ENCODE data around the gene WFDC12.
"Not testable (repeated sequence)": the region's sequence is repeated elsewhere in the genome, so short reads cannot be mapped to it uniquely, and the experiment has no call there.

Gene WFDC12

DNA sequence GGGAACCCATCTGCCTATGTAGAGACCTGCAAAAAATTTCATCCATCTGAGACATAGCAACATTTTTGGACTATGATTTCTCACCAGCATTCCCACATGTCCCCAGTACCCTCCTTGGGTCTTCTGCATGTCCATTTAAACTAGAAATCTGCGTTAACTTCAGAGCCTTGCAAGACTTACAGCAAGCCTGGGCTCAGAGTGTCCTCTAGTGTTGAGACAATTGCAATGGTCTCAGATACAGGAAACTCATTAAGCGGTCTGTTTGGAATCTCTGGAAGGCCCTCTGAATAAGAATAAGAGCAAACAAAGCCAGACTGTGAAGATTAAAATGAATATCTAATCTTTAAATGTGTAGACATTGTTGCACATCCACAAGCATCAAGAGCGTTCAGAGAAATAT, 29.9 kb upstream of the WFDC12 start:
- TF ChIP-seq, protein P1, sequence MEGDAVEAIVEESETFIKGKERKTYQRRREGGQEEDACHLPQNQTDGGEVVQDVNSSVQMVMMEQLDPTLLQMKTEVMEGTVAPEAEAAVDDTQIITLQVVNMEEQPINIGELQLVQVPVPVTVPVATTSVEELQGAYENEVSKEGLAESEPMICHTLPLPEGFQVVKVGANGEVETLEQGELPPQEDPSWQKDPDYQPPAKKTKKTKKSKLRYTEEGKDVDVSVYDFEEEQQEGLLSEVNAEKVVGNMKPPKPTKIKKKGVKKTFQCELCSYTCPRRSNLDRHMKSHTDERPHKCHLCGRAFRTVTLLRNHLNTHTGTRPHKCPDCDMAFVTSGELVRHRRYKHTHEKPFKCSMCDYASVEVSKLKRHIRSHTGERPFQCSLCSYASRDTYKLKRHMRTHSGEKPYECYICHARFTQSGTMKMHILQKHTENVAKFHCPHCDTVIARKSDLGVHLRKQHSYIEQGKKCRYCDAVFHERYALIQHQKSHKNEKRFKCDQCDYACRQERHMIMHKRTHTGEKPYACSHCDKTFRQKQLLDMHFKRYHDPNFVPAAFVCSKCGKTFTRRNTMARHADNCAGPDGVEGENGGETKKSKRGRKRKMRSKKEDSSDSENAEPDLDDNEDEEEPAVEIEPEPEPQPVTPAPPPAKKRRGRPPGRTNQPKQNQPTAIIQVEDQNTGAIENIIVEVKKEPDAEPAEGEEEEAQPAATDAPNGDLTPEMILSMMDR (IDR thresholded peaks at IDR 0.05; ENCODE audit: low read depth, low read length, missing control alignments) = no peak
- in situ Hi-C loops (cut with HindIII; ENCODE audit: low sequenced_read_pairs) = no loop called here
- DNase-seq (ENCODE audit: low read depth) = no peak

DNA sequence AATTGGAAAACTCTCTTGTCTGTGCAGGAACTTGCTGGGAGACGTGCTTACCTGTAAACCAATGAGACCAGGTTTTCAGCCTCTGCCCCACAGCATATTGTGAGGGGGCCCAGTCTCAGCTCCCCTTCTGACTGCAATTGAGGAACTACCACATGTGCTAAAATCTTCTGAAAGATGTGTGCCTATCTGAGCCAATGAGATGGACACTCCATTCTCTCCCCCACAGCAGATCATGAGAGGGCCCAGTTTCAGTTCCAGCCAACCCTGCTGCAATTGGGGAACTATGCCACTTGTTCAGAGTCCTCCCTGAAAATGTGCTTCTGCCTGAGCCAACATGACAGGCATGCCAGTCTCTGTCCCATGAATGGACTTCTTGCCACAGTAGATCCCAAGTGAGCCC, 29.5 kb upstream of the WFDC12 start:
- in situ Hi-C loops (cut with HindIII; ENCODE audit: low sequenced_read_pairs) = no loop called here
- no peak overlapping the region for H3K4me3 ChIP-seq (ENCODE audit: low read depth, low read length)
- TF ChIP-seq, protein P1 (IDR thresholded peaks at IDR 0.05; ENCODE audit: low read depth, low read length, missing control alignments) = no peak
- no peak for DNase-seq (ENCODE audit: low read depth)

More for the DNA sequence above, 29.9 kb upstream of the WFDC12 start:
- H3K4me3 ChIP-seq (ENCODE audit: low read depth, low read length) = no peak overlapping the region

DNA sequence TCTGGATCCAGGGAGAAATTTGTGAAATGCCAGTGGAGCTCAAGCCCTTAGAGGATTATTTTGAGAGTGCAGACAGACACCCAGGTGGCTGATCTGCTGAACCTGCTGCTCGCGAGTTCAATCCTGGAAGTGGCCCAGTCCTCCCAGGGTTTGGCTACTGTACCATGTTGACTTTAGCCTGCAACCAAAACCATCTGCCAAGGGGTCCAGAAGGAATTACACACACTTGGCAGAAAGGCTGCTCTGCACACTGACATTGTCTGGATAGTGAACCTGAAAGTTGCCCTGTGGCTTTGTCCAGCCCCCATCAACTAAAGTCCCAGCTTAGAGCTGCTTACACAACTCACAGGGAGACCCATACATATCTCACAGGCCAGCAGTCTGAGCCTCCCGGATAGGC, 28.9 kb upstream of the WFDC12 start:
- in situ Hi-C loops (cut with HindIII; ENCODE audit: low sequenced_read_pairs) = no loop called here
- TF ChIP-seq, protein P1 (IDR thresholded peaks at IDR 0.05; ENCODE audit: low read depth, low read length, missing control alignments) = no peak
- DNase-seq (ENCODE audit: low read depth) = no peak
- no peak overlapping the region for H3K4me3 ChIP-seq (ENCODE audit: low read depth, low read length)

DNA sequence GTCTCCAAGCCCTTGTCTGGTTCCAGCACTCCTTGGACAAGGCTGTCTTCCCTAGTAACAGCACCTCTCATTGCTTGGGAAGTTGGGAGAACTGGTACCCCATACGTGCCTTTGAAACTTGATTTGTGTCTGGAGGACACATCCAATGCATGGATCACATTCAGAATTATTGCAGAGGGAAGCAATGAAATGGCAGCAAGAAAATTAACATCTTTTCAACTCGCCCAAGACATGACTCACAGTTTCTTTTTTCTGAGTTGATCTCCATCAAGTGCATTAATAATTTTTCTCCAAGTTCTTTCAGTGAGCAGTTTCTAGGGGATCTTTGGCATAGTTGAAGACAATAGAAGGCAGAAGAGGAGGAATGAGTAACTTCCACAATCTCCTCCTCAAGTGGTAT, 28.1 kb upstream of the WFDC12 start:
- no peak for DNase-seq (ENCODE audit: low read depth)
- in situ Hi-C loops (cut with HindIII; ENCODE audit: low sequenced_read_pairs) = no loop called here
- H3K4me3 ChIP-seq (ENCODE audit: low read depth, low read length) = no peak overlapping the region
- TF ChIP-seq, protein P1 (IDR thresholded peaks at IDR 0.05; ENCODE audit: low read depth, low read length, missing control alignments) = no peak

DNA sequence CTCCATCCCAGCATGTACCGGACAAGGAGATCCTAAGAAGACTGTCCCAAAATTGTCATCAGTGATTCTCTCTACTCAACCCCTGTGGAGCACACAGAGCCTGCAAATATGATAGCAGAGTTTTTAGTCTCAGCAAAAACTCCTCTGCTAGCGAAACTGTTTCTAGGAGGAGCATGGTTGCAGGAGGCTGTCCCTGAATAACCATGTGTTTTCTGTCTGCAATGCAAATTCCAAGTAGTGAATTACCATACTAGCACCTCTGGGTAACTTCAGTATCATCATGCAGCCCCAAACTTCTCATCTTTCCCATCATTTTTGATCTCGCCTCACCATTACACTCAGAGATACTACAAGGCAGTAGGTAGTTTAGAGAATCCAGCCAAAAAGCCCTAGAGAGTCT, 24.8 kb upstream of the WFDC12 start:
- no peak overlapping the region for H3K4me3 ChIP-seq (ENCODE audit: low read depth, low read length)
- no peak for DNase-seq (ENCODE audit: low read depth)
- in situ Hi-C loops (cut with HindIII; ENCODE audit: low sequenced_read_pairs) = no loop called here
- TF ChIP-seq, protein P1 (IDR thresholded peaks at IDR 0.05; ENCODE audit: low read depth, low read length, missing control alignments) = no peak

DNA sequence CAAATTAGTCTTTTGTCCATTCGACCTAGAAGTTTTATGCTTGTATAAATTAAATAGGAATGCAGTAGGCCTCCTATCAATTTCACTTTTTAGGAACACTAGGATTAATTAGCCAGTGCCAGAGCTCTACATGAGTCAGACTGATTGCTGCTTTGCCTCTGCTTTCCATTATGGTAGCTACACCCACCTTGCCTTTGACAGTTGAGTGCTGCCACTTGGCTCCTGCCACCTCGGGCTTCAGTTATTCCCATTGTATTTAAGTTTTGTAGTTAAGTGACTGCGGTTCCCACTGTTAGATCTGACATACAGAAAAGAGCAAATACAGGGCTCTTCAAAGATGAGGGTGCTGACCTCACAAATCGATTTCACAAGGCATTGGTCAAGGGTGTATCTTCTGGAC, 16.6 kb upstream of the WFDC12 start:
- in situ Hi-C loops (cut with HindIII; ENCODE audit: low sequenced_read_pairs) = no loop called here

DNA sequence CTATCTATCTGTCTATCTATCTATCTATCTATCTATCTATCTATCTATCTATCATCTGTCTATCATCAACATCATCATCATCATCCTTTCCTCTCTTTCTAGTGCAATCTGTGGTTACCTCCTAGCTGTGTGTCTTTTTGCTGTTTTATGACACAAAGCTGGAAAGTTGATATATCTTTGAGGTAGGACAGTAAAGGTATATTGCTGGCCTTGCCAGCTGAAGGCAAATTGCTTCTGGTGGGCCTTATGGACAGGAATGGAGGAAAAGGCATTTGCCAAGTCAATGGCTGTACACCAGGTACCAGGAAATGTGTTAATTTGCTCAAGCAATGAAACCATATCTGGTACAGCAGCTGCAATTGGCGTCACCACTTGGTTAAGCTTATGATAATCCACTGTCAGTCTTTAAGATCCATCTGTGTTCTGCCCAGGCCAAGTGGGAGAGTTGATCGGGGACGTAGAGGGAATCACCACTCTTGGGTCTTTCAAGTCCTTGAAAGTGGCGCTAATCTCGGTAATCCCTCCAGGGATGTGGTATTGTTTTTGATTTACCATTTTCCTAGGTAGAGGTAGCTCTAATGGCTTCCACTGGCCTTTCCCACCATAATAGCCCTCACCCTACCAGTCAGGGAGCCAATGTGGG, 15.6 kb upstream of the WFDC12 start:
- in situ Hi-C loops (cut with HindIII; ENCODE audit: low sequenced_read_pairs); DNase-seq (ENCODE audit: low read depth); H3K4me3 ChIP-seq (ENCODE audit: low read depth, low read length): not testable (repeated sequence)

More for the DNA sequence above, 16.6 kb upstream of the WFDC12 start:
- no peak for DNase-seq (ENCODE audit: low read depth)
- TF ChIP-seq, protein P1 (IDR thresholded peaks at IDR 0.05; ENCODE audit: low read depth, low read length, missing control alignments) = no peak
- no peak overlapping the region for H3K4me3 ChIP-seq (ENCODE audit: low read depth, low read length)

All from astrocyte of the cerebellum (primary cell).